ENCODE data around the gene NRG4.

DNA sequence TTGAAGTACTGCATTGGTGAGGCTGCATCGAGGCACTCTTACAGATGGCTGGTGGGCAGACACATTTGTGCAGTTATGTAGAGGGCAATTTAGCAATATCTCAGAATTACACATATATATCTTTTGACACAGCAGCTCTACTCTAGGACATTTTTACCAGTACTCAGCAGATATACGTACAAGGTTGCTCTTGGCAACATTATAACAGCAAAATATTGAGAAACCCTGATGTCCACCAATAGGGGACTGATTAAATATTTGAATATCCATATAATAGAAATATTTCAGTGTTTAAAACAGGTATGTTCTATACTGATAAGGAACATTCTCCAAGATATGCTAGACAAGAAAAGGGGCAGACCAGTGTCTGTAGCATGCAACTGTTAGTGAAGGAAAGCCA is 116.5 kb downstream of the NRG4 start:
- TF ChIP-seq, protein P1, sequence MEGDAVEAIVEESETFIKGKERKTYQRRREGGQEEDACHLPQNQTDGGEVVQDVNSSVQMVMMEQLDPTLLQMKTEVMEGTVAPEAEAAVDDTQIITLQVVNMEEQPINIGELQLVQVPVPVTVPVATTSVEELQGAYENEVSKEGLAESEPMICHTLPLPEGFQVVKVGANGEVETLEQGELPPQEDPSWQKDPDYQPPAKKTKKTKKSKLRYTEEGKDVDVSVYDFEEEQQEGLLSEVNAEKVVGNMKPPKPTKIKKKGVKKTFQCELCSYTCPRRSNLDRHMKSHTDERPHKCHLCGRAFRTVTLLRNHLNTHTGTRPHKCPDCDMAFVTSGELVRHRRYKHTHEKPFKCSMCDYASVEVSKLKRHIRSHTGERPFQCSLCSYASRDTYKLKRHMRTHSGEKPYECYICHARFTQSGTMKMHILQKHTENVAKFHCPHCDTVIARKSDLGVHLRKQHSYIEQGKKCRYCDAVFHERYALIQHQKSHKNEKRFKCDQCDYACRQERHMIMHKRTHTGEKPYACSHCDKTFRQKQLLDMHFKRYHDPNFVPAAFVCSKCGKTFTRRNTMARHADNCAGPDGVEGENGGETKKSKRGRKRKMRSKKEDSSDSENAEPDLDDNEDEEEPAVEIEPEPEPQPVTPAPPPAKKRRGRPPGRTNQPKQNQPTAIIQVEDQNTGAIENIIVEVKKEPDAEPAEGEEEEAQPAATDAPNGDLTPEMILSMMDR (IDR thresholded peaks at IDR 0.05) = no peak
- TF ChIP-seq EZH2 (IDR thresholded peaks at IDR 0.05) (no peak), EZH2phosphoT487 (IDR thresholded peaks at IDR 0.05) (no peak)
